HEK293T (cell line): Measurements from ENCODE around the gene SACS.

ENCODE experiments used
- CTCF ChIA-PET: fragments of 350-600 bp; formaldehyde crosslinking; extraction: SDS; loops from one replicate; lab custom pipeline; 2021; ENCODE audit warnings: antibody characterized with exemption, inconsistent platforms; lab: Yijun Ruan, JAX
- POLR2A ChIA-PET: fragments of 350-600 bp; formaldehyde crosslinking; extraction: SDS; loops from one replicate; lab custom pipeline; 2020; ENCODE audit warnings: antibody characterized with exemption, inconsistent platforms; lab: Yijun Ruan, JAX
- DNase-seq: peaks from one replicate; pipeline ENCODE4 v3.0.0; 2012; ENCODE audit warnings: mixed read lengths; ENCODE audit errors: extremely low spot score
- ARNT ChIP-seq: fragments of 450-650 bp; IDR thresholded peaks from 2 replicates; pipeline ENCODE4 v1.6.1; 2017; ENCODE audit warnings: mild to moderate bottlenecking
- BHLHE40 ChIP-seq: fragments of 450-650 bp; IDR thresholded peaks from 2 replicates; pipeline ENCODE4 v1.6.1; 2016; ENCODE audit warnings: mild to moderate bottlenecking, moderate library complexity, borderline replicate concordance
- CTBP1 ChIP-seq: fragments of 450-650 bp; IDR thresholded peaks from 2 replicates; pipeline ENCODE4 v1.6.1; 2016; ENCODE audit warnings: borderline replicate concordance
- ELF4 ChIP-seq: fragments of 450-650 bp; IDR thresholded peaks from 2 replicates; pipeline ENCODE4 v1.6.1; 2017; ENCODE audit warnings: antibody characterized with exemption
- FOXA1 ChIP-seq: fragments of 450-650 bp; IDR thresholded peaks from 2 replicates; pipeline ENCODE4 v1.6.1; 2016; ENCODE audit warnings: mild to moderate bottlenecking
- FOXK2 ChIP-seq: fragments of 450-650 bp; IDR thresholded peaks from 2 replicates; pipeline ENCODE4 v1.6.1; 2016; ENCODE audit warnings: mild to moderate bottlenecking
- FOXM1 ChIP-seq: fragments of 450-650 bp; IDR thresholded peaks from 2 replicates; pipeline ENCODE4 v1.6.1; 2017; ENCODE audit warnings: mild to moderate bottlenecking, borderline replicate concordance
- HDGF ChIP-seq: fragments of 450-650 bp; IDR thresholded peaks from 2 replicates; pipeline ENCODE4 v1.6.1; 2017; ENCODE audit warnings: antibody characterized with exemption, borderline replicate concordance
- L3MBTL2 ChIP-seq: fragments of 450-650 bp; conservative IDR thresholded peaks from 2 replicates; pipeline ENCODE4 v1.6.1; 2016; ENCODE audit warnings: mild to moderate bottlenecking
- LEF1 ChIP-seq: fragments of 450-650 bp; IDR thresholded peaks from 2 replicates; pipeline ENCODE4 v1.6.1; 2017; ENCODE audit warnings: mild to moderate bottlenecking, borderline replicate concordance
- NFRKB ChIP-seq: fragments of 450-650 bp; IDR thresholded peaks from 2 replicates; pipeline ENCODE4 v1.6.1; 2016; ENCODE audit warnings: mild to moderate bottlenecking, moderate library complexity
- SP1 ChIP-seq: fragments of 450-650 bp; IDR thresholded peaks from 2 replicates; pipeline ENCODE4 v1.6.1; 2017
- SUZ12 ChIP-seq: fragments of 450-650 bp; IDR thresholded peaks from 2 replicates; pipeline ENCODE4 v1.6.1; 2016; ENCODE audit warnings: mild to moderate bottlenecking
- TARDBP ChIP-seq: fragments of 450-650 bp; IDR thresholded peaks from 2 replicates; pipeline ENCODE4 v1.6.1; 2016
- ZNF384 ChIP-seq: fragments of 450-650 bp; IDR thresholded peaks from 2 replicates; pipeline ENCODE4 v1.6.1; 2016
- TF ChIP-seq, protein P1 (sequence below): fragments of 450-650 bp; IDR thresholded peaks from 2 replicates; pipeline ENCODE4 v1.6.1; 2016

Gene SACS

DNA sequence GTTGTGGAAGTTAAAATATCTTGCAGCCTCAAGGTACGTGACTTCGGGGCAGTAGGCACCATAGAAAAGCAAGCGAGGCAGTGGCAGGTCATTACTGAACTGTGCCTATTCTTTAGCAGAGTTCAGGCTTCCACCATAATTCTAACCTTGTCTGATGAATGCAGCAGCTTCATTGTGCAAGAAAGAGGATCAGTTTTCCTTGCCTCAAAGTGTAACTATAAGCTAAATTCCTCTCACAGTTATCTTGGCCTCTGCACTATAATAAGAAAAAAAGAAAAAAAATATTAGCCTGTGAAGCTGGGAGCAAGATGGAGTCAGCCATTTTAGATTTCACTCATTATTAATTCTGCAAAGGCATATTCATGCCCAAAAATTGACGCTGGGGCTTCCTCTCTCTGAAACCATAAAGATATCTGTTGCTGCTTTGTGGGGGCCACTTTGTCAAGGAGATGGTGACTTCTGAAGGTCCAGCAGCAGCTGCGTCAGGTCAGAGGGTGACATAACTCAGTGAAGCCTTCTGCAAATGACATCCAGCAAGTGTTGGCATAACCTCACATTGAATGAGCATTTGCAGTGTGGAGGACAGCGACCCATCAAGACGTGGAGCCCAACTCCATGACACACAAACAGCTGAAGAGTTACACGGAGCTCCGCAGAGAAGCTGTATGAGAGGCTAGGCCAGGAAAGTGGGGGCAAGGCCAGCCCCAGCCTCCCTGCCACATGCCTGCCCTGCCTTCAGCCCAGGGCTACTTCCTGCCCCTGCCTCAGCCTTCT is 23.1 kb upstream of the SACS start:
- no peak for TF ChIP-seq SP1
- ChIA-PET CTCF (no interaction called here), POLR2A (no interaction called here)
- DNase-seq: no peak

DNA sequence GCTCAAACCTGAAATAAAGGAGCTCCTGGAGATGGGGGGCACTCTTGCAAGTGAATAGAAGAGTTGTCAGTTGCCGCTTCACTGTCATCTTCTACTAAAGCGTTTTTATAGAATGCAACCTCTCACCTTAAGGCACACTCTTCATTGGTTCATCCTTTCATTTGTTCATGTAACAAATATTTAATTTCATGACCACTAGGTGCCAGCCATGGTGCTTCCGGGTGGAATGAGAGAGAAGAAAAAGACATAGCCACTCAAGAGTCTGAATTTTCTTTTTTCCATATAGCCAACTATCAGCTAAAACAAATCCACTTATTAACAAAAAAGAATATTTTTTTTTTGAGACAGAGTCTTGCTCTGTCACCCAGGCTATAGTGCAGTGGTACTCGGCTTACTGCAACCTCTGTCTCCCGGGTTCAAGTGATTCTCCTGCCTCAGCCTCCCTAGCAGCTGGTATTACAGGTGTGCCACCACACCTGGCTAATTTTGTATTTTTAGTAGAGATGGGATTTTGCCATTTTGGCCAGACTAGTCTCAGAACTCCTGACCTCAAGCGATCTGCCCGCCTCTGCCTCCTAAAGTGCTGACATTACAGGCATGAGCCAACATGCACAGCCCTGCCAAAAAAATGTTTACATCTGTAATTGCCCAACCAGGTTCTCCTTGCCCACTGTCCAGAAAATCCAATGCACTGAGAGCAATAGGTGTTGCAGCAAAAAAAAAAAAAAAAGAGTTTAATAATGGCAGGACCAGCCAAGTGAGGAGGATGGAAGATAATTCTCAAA is 22.1 kb upstream of the SACS start:
- DNase-seq: no peak
- ChIA-PET CTCF (no interaction called here), POLR2A (no interaction called here)
- TF ChIP-seq SUZ12 (no peak), ELF4 (no peak), TARDBP (no peak)
- TF ChIP-seq, protein P1, sequence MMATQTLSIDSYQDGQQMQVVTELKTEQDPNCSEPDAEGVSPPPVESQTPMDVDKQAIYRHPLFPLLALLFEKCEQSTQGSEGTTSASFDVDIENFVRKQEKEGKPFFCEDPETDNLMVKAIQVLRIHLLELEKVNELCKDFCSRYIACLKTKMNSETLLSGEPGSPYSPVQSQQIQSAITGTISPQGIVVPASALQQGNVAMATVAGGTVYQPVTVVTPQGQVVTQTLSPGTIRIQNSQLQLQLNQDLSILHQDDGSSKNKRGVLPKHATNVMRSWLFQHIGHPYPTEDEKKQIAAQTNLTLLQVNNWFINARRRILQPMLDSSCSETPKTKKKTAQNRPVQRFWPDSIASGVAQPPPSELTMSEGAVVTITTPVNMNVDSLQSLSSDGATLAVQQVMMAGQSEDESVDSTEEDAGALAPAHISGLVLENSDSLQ: no peak

DNA sequence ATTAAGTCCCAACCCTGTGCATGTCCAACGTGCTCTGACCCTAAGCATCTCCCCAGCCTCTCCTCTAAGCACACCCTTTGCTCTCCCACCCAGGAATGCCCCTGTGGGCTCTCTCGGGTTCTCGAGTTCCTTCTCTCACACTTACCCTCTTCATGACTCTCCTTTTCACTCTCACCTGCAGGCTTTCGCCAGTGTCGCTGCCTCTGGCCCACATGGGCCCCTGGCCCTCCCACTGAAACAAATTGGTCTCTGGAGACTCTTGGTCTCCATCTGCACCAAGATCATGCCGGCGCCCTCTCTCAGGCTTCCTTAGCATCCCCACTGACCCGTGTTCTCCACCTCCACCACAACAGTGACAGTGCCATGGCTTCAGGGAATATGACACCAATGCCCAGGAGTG is 19.6 kb upstream of the SACS start:
- CTCF ChIA-PET: interaction anchor here (0.6 kb wide), 1 partner anchor 437 kb away, joined by 3 read pairs; no protein-coding TSS in a partner anchor
- no peak for TF ChIP-seq SP1
- no peak for TF ChIP-seq FOXM1
- no peak for TF ChIP-seq NFRKB
- TF ChIP-seq ARNT: no peak
- no peak for TF ChIP-seq L3MBTL2
- TF ChIP-seq FOXA1: no peak
- no peak for TF ChIP-seq ELF4
- no peak for TF ChIP-seq CTBP1
- TF ChIP-seq TARDBP: no peak
- DNase-seq: no peak
- POLR2A ChIA-PET: no interaction called here

DNA sequence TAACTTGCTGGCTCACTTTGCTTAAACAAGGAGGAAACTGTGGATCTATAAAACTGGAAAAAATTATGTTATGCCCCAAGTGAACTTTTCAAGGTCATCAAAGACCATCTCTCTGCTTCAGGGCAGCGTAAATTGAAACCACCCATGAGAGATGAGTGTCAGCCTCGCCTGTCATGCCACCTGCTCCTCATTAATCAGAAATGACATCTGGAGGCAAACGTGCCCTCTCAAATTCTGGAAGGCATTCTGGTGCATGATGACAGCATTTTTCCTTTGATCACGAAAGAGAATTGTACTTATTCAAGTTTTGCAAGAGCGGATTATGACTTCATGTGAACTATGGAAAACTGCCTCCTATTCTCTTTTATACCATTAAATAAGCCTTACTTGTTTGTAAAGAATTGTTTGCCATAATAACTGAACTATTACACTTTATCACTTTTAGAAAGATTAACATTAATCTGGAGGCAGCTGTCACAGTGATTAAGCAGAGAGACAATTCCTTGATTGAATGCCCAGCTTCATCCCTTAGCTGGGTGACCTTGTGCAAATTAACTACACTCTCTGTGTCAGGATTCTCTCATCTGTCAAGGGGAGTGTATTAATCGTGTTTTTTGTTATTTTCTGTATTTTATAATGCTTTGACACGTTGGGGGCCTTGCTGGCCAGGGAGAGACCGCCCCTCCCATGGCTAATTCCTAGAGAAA is 17.0 kb upstream of the SACS start:
- no peak for DNase-seq
- ChIA-PET POLR2A (no interaction called here), CTCF (no interaction called here)
- TF ChIP-seq, protein P1: peak; percentile 36; the same call in 1 of the 2 replicates
- TF ChIP-seq SP1 (no peak), L3MBTL2 (no peak), CTBP1 (no peak)

- ChIA-PET POLR2A (no interaction called here), CTCF (no interaction called here)
Observed at GRCh38 chr13:23449398-23450162, 16.1 kb upstream of the SACS start.

DNA sequence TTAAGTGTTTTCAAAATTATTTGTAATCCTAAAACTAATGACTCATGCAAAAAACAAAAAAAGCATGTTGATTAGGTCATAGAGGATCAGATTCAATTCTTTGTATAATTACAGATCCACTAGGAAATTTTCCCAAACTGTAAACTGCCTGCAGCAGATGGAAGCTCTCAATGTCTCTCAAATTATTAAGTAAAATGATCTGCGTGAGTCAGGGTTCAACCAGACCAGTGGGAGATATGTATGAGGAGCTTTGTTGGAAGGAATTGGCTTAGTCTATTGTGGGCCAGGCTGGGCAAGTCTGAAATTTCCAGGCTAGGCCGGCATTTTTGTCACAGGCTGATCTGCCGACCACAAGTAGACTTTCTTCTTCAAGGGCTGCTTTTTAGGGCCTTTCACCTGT is 14.4 kb upstream of the SACS start:
- DNase-seq: no peak
- CTCF ChIA-PET: no interaction called here
- TF ChIP-seq FOXA1: no peak
- TF ChIP-seq L3MBTL2: no peak
- no peak for TF ChIP-seq SP1
- TF ChIP-seq LEF1: no peak
- no peak for TF ChIP-seq SUZ12
- TF ChIP-seq FOXK2: no peak
- TF ChIP-seq ELF4: no peak
- TF ChIP-seq, protein P1: no peak
- no peak for TF ChIP-seq FOXM1
- no peak for TF ChIP-seq HDGF
- TF ChIP-seq ARNT: no peak
- TF ChIP-seq ZNF384: no peak
- no peak for TF ChIP-seq TARDBP
- TF ChIP-seq CTBP1: no peak
- TF ChIP-seq BHLHE40: no peak
- no peak for TF ChIP-seq NFRKB
- POLR2A ChIA-PET: no interaction called here

More at GRCh38 chr13:23449398-23450162, 16.1 kb upstream of the SACS start:
- TF ChIP-seq HDGF (no peak), NFRKB (no peak), BHLHE40 (no peak), CTBP1 (no peak), SP1 (no peak), SUZ12 (no peak), ARNT (no peak), FOXM1 (no peak), ZNF384 (no peak), LEF1 (no peak), L3MBTL2 (no peak), FOXA1 (no peak), TARDBP (no peak), ELF4 (no peak), FOXK2 (no peak)
- TF ChIP-seq, protein P1: no peak
- DNase-seq: no peak
